Measurements from ENCODE around the gene DGKG. TPM values are rescaled to one million over a fixed set of nuclear protein-coding genes. Genes with fewer than 3 reads are reported as not detected.

Gene DGKG
- total RNA-seq, 4 donors from 2014 or later, result 1.2 to 13.7 (median 2.1) TPM

DNA sequence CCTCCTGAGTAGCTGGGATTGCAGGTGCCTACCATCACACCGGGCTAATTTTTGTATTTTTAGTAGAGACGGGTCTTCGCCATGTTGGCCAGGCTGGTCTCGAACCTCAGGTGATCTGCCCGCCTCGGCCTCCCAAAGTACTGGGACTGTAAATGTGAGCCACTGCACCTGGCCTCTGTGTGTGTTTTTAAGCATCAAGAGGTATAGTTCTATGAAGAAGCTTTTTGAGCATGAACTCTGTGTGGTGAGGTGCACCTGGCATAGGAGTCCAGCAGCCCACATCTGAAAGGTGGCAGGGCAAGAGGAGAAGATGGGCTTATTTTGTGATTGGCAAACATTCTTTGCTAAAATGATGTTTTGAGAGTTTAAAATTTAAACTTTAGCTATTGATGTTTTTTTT is 118.0 kb downstream of the DGKG start:
- H3K4me1 ChIP-seq, result peaks cover 9 to 25% (median 10%) of the 10 kb centered on the region in 3 donors
- H3K4me3 ChIP-seq, result no peak overlapping the region
- TF ChIP-seq, protein P1, sequence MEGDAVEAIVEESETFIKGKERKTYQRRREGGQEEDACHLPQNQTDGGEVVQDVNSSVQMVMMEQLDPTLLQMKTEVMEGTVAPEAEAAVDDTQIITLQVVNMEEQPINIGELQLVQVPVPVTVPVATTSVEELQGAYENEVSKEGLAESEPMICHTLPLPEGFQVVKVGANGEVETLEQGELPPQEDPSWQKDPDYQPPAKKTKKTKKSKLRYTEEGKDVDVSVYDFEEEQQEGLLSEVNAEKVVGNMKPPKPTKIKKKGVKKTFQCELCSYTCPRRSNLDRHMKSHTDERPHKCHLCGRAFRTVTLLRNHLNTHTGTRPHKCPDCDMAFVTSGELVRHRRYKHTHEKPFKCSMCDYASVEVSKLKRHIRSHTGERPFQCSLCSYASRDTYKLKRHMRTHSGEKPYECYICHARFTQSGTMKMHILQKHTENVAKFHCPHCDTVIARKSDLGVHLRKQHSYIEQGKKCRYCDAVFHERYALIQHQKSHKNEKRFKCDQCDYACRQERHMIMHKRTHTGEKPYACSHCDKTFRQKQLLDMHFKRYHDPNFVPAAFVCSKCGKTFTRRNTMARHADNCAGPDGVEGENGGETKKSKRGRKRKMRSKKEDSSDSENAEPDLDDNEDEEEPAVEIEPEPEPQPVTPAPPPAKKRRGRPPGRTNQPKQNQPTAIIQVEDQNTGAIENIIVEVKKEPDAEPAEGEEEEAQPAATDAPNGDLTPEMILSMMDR (IDR thresholded peaks at IDR 0.05), result no peak
- no peak for TF ChIP-seq POLR2A (IDR thresholded peaks at IDR 0.05)
- H3K9me3 ChIP-seq, result no peaks in the 10 kb centered on the region
- 95% methylated on average over 4 of the region's 6 CpGs; no CpG with 5 or more reads in 1 of the 2 donors for WGBS, 2 donors
- no peaks in the 10 kb centered on the region for H3K27me3 ChIP-seq
- intact Hi-C loops (cut with DNase I), result loop anchor here (5.0 kb wide), 1 partner anchor 262 kb away; no protein-coding TSS in a partner anchor
- H3K36me3 ChIP-seq, result no peaks in the 10 kb centered on the region
- no peak overlapping the region for H3K27ac ChIP-seq
- no peak for DNase-seq

DNA sequence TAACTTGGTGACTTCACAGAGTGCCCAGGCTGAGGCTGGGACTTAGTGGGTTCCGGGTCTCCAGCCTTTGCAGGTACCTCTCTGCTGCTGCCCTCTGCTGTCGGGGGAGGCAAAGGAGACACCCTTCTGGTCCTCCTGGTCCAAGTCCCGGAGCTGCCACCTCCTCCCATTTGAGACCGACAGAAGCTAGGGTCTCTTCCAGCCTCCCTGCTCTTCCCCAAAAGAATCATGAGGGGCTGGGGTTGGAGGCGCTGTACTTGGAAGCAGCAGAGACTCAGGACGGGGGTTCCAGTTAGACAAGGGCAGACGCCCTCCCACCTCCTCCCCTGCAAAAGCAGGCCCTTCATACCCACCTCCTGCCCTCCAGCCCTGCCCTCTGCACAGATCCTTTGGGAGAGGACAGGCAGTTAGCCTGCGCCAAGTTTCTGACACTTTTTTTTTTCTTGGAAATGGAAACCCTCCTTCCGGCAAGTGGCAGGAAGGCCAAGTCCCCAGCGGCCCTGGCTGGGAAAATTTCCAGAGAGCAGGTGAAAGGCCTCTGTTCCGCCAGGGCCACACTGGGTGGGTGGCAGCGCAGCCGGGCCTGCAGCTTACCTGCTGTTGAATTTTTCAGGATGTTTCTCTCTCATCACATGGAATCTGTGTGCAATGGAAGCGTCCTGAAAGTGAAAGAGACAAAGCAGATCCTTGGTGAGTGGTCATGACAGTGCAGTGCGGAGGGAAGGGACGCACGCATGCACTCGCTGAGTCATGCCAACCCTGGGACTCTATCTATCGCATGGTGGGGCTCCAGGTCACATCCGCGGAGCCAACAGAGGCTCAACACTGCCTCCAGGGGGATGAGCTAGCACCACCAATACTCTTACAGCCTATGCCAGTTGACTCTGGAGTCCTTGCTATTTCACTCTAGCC is 119.9 kb downstream of the DGKG start:
- intact Hi-C loops (cut with DNase I), result loop anchor here (5.0 kb wide), 1 partner anchor 260 kb away; no protein-coding TSS in a partner anchor
- no peak for DNase-seq
- Histone ChIP-seq H3K27me3 (no peaks in the 10 kb centered on the region), H3K27ac (peak overlapping the region in 3 of 4 donors; percentile 17 to 45 (median 42)), H3K9me3 (no peaks in the 10 kb centered on the region), H3K4me3 (peak overlapping the region; percentile 10 to 55 (median 34)), H3K36me3 (no peaks in the 10 kb centered on the region), H3K4me1 (peaks cover 9 to 15% (median 10%) of the 10 kb centered on the region in 3 donors)
- TF ChIP-seq, protein P1 (IDR thresholded peaks at IDR 0.05), result peak in 5 of 6 experiments; percentile 32 to 59 (median 39)
- TF ChIP-seq POLR2A (IDR thresholded peaks at IDR 0.05), result no peak
- WGBS, 2 donors, result 21 to 27% methylated on average over 6 to 10 of the region's 21 CpGs

DNA sequence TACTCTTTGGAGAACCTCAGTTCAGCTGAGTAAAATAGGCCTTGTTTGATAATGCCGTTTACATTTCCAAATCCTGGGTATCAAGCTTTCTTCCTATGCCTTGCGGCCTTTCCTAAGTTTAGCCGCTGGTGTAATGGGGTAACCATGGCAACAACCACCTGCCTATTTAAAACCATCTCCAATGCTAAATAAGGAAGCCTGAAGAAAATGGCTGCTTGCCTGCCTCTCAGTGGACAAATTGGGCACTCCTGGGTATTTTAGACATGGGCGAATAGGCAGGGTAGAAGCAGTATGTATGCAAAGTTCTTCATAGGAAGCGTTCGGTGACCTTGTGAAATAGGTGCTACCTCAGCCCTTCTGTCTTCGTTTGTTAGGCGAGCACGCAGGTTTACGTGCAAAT is 122.7 kb downstream of the DGKG start:
- H3K4me1 ChIP-seq, result peaks cover 9 to 15% (median 10%) of the 10 kb centered on the region in 3 donors
- intact Hi-C loops (cut with DNase I), result no loop called here
- no peaks in the 10 kb centered on the region for H3K27me3 ChIP-seq
- no peak for DNase-seq
- 87% methylated on average over 9 to 10 of the region's 10 CpGs for WGBS, 2 donors
- no peak overlapping the region for H3K4me3 ChIP-seq
- H3K27ac ChIP-seq, result no peak overlapping the region
- H3K36me3 ChIP-seq, result no peaks in the 10 kb centered on the region
- no peaks in the 10 kb centered on the region for H3K9me3 ChIP-seq
- TF ChIP-seq, protein P1 (IDR thresholded peaks at IDR 0.05), result no peak
- no peak for TF ChIP-seq POLR2A (IDR thresholded peaks at IDR 0.05)

DNA sequence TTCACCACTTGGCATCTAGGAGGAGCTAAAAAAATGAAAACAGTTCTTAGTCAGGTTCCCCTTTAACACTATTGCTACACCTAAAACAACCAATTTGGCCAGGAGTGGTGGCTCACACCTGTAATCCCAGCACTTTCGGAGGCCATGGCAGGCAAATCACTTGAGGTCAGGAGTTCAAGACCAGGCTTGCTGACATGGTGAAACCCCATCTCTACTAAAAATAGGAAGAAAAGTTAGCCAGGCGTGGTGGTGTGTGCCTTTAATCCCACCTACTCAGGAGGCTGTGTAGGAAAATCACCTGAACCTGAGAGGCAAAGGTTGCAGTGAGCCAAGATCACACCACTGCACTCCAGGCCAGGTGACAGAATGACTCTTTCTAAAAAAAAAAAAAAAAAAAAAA is 124.1 kb downstream of the DGKG start:
- Histone ChIP-seq H3K4me3 (no peak overlapping the region), H3K4me1 (peaks cover 9 to 15% (median 10%) of the 10 kb centered on the region in 3 donors), H3K27ac (no peak overlapping the region), H3K27me3 (no peaks in the 10 kb centered on the region), H3K36me3 (no peaks in the 10 kb centered on the region), H3K9me3 (no peaks in the 10 kb centered on the region)
- TF ChIP-seq POLR2A (IDR thresholded peaks at IDR 0.05), result no peak
- TF ChIP-seq, protein P1 (IDR thresholded peaks at IDR 0.05), result no peak
- no peak for DNase-seq
- intact Hi-C loops (cut with DNase I), result no loop called here
- WGBS, 2 donors, result 71 to 85% methylated on average over 1 to 2 of the region's 2 CpGs

DNA sequence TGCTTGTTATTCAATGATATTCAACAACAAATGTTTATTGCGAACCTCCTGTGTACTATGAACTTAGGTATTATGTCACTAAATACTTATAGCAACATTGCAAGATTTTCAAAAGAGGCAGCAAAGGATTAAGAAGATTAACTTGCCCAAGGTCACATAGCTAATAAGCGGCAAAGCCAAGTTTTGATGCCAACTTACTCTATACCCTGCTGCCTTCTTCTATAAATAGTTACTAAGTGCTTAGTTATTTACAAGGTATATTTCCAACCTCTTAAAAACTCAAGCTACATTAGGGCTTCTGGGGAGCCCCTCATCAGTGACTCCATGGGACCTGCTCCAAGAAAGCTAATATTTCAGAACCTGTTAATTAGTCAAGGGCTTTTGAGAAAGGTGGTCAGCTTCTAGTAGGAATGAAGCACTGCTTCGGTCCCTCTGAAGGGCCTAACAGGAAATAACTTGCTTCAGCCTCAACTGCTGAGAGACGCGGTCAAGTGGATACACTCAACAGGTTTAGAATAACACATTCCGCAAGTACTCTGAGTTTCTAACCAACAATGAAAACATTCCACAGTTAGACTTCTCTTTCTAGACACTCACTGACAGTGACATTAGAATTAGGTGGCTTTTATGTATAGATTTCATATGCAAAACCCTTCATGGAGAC is 125.5 kb downstream of the DGKG start:
- no peaks in the 10 kb centered on the region for H3K36me3 ChIP-seq
- peaks cover 0 to under 1% (median 0%) of the 10 kb centered on the region in 3 donors for H3K4me1 ChIP-seq
- no peak overlapping the region for H3K4me3 ChIP-seq
- no peak overlapping the region for H3K27ac ChIP-seq
- DNase-seq, result no peak
- TF ChIP-seq, protein P1 (IDR thresholded peaks at IDR 0.05), result no peak
- TF ChIP-seq POLR2A (IDR thresholded peaks at IDR 0.05), result no peak
- intact Hi-C loops (cut with DNase I), result no loop called here
- no peaks in the 10 kb centered on the region for H3K27me3 ChIP-seq
- no peaks in the 10 kb centered on the region for H3K9me3 ChIP-seq
- WGBS, 2 donors, result 79 to 88% methylated on average over 6 of the region's 6 CpGs
